GM19238 (cell line): ENCODE data around the gene ACACB.

Experiments
- DNase-seq: peaks from one replicate; pipeline ENCODE4 v3.0.0; 2011; ENCODE audit warnings: low spot score; ENCODE audit not compliant: insufficient read length

The ACACB gene

DNA sequence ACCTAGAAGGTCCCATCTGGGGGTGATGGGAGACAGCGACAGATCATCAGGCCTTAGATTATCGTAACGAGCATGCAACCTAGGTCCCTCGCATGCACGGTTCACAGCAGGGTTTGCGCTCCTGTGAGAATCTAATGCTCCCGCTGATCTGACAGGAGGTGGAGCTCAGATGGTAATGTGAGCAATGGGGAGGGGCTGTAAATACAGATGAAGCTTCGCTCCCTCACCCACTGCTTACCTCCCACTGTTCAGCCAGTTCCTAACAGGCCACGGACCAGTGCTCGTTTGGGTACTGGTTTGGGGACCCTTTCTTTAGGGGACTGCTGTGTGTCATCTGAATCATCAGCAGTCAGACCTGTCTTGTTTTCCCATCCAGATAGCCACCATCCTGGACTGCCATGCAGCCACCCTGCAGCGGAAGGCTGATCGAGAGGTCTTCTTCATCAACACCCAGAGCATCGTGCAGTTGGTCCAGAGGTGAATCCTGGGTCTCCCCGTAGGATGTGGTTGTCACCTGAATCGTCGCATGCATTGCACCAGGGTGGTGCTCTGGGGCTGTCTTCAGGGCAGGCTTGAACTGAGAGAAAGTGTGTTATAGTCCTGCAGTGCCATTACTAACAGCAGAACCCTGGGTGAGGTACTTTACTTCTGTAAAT, 96.2 kb downstream of the ACACB start:
- no peak for DNase-seq

DNA sequence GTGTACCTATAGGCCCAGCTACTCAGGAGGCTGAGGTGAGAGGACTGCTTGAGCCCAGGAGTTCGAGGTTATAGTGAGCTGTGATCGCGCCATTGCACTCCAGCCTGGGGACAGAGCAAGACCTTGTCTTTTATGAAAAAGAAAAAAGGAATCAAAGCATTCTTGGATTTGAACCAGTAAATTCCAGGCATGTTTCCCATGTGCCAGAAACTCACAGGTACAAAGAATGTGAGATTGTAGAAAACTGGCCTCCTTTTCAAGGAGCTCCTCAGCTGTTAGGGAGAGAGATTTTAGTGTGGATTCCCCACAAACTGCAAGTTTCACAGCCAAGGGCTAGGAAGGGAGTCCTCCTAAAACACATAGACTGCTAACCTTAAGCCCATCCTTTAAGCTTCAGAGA, 97.7 kb downstream of the ACACB start:
- DNase-seq, result no peak

- no peak for DNase-seq
Measured at GRCh38 chr12:109218996-109219395, 102.6 kb downstream of the ACACB start.

- no peak for DNase-seq
Measured at GRCh38 chr12:109219938-109220337, 103.6 kb downstream of the ACACB start.

GRCh38 chr12:109221277-109221931, 105.0 kb downstream of the ACACB start:
- DNase-seq, result no peak

- no peak for DNase-seq
Measured at GRCh38 chr12:109222062-109222461, 105.7 kb downstream of the ACACB start.

GRCh38 chr12:109222496-109222895, 106.1 kb downstream of the ACACB start:
- no peak for DNase-seq

GRCh38 chr12:109223211-109223610, 106.8 kb downstream of the ACACB start:
- no peak for DNase-seq

DNA sequence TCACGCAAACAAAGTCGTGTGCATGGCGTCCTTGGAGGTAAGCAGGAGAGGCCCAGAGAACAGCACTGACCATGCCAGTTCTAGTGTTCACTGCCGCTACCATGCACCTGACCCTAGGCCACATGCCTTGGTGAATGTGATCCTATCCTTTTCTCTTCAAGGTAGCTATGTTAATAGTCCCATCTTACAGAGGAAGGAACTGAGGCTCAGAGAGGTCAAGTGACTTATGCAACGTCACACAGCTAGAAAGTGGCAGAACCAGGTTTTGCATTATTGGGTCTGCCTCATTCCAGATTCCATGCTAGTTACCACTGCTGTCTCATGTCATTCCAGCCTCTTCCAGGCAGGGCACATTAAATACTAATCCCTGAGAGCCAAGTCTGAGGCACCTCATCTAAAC, 107.5 kb downstream of the ACACB start:
- DNase-seq, result no peak

DNA sequence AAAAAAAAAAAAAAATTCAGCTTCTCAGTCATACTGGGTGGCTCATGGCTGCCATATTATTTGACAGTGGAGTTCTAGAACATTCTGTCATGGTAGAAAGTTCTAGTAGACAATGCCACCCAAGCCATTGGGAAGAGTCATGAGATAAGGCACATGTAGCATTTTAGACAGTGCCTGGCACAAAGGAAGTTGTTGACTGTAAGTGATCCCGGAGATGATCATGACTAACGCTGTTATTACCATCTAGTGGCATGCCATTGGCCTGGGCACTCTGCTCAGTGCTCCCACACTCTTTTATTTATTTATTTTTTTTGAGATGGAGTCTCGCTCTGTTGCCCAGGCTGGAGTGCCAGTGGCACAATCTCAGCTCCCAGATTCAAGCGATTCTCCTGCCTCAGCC, 112.3 kb downstream of the ACACB start:
- DNase-seq, result no peak

DNA sequence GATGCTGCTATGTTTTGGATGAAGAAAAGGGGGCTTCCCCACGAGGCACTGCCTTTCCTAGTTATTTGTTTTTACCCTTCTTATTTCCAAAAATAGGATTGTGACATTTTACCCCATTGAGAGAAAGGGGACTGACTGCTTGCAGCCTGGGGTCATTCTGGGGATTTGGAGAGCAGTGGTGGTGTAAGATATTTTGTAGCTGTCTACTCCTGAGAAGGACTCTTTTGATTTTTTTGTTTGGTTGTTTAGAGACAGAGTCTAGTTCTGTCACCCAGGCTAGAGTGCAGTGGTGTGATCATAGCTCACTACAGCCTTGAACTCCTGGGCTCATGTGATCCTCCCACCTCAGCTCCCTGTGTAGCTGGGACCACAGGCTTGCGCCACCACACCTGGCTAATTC, 113.8 kb downstream of the ACACB start:
- no peak for DNase-seq

GRCh38 chr12:109232731-109233130, 116.3 kb downstream of the ACACB start:
- DNase-seq, result no peak

- no peak for DNase-seq
Measured at GRCh38 chr12:109234012-109234411, 117.6 kb downstream of the ACACB start.

- DNase-seq, result no peak
Measured at GRCh38 chr12:109236257-109236656, 119.9 kb downstream of the ACACB start.

- DNase-seq, result no peak
Measured at GRCh38 chr12:109239179-109239578, 122.8 kb downstream of the ACACB start.

- no peak for DNase-seq
Measured at GRCh38 chr12:109239691-109240090, 123.3 kb downstream of the ACACB start.

- DNase-seq, result no peak
Measured at GRCh38 chr12:109240365-109240764, 124.0 kb downstream of the ACACB start.

DNA sequence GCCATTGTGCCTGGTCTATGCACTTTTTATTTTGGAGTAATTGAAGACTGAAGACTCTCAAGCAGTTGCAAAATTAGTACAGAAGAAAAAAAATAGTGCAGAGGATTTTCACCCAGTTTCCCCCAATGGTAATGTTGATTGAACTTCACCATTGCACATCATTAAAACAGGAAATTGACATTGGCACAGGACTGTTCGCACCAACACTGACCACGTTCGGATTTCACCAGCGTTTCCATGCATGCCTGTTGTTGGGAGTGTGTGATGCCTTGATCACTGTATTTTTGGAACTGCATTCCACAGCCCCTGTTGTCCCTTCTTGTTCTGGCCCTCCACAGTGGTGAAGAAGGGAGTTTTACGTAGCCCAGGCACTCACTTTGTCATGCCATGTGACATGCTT, 125.5 kb downstream of the ACACB start:
- no peak for DNase-seq

- no peak for DNase-seq
Measured at GRCh38 chr12:109244073-109244472, 127.7 kb downstream of the ACACB start.

GRCh38 chr12:109246221-109246620, 129.8 kb downstream of the ACACB start:
- DNase-seq, result no peak

GRCh38 chr12:109247831-109248654, 131.7 kb downstream of the ACACB start:
- no peak for DNase-seq

- no peak for DNase-seq
Measured at GRCh38 chr12:109250523-109250922, 134.1 kb downstream of the ACACB start.
